Suprapubic skin (tissue), 4 donors: Measurements from ENCODE around the gene ATP2A2. TPM values are rescaled to one million over a fixed set of nuclear protein-coding genes. Genes with fewer than 3 reads are reported as not detected.

Experiments
- DNase-seq, 2 donors: peaks; one replicate each; pipeline ENCODE4 v3.0.0-alpha.2; 2019; ENCODE audit warnings: low spot score in 2 of 2
- H3K27ac ChIP-seq: fragments of 200-600 bp; sonication (generic); one replicate; pipeline ENCODE4 v1.5.1; 2019
- H3K27me3 ChIP-seq: fragments of 200-600 bp; sonication (generic); one replicate; pipeline ENCODE4 v1.5.1; 2019
- H3K36me3 ChIP-seq: fragments of 200-600 bp; sonication (generic); one replicate; pipeline ENCODE4 v1.5.1; 2019
- H3K4me1 ChIP-seq: fragments of 200-600 bp; sonication (generic); one replicate; pipeline ENCODE4 v1.5.1; 2019
- H3K4me3 ChIP-seq: fragments of 200-600 bp; sonication (generic); one replicate; pipeline ENCODE4 v1.5.1; 2019; ENCODE audit warnings: mild to moderate bottlenecking
- H3K9me3 ChIP-seq: fragments of 200-600 bp; sonication (generic); one replicate; pipeline ENCODE4 v1.5.1; 2019
- CTCF ChIP-seq, 2 donors: fragments of 200-600 bp in 1 of 2; fragments of 450-650 bp in 1 of 2; sonication (generic) in 1 of 2; IDR thresholded peaks; one replicate each; pipeline ENCODE4 v1.5.1; 2016 to 2019; ENCODE audit warnings: antibody characterized with exemption in 2 of 2, mild to moderate bottlenecking in 1 of 2, moderate library complexity in 1 of 2
- EP300 ChIP-seq: sonication (generic); formaldehyde crosslinking; IDR thresholded peaks from one replicate; pipeline ENCODE4 v1.6.1; 2017; ENCODE audit warnings: antibody characterized with exemption
- POLR2A ChIP-seq, 2 donors: fragments of 450-650 bp; IDR thresholded peaks; one replicate each; pipeline ENCODE4 v1.6.1; 2017; ENCODE audit warnings: antibody characterized with exemption in 2 of 2, mild to moderate bottlenecking in 2 of 2, moderate library complexity in 2 of 2
- POLR2AphosphoS5 ChIP-seq, 3 donors: sonication (generic); formaldehyde crosslinking; IDR thresholded peaks; one replicate each; pipeline ENCODE4 v1.6.1; 2017; ENCODE audit warnings: antibody characterized with exemption in 3 of 3
- WGBS: methylation state at CpG from one replicate; pipeline ENCODE4 v1.1.5; 2018; 5-methylcytosine and 5-hydroxymethylcytosine counted together
- total RNA-seq, 4 donors: library from RNA; depleted of rRNA; stranded (reverse); fragments of >200 nt; gene quantifications; one replicate each; pipeline ENCODE4 v1.1.0, GENCODE V29; 2016

Gene ATP2A2
- total RNA-seq, 4 donors from 2014 or later, result 95.9 to 138 (median 118) TPM

- Histone ChIP-seq H3K9me3 (no peaks in the 10 kb centered on the region), H3K36me3 (no peaks in the 10 kb centered on the region), H3K4me1 (peaks cover 35% of the 10 kb centered on the region), H3K27ac (no peak overlapping the region), H3K27me3 (no peaks in the 10 kb centered on the region), H3K4me3 (no peak overlapping the region)
- 47% methylated on average over 5 of the region's 5 CpGs for WGBS
- no peak for TF ChIP-seq POLR2A (IDR thresholded peaks at IDR 0.05)
- TF ChIP-seq CTCF (IDR thresholded peaks at IDR 0.05), result no peak
- peak; percentile 17 for TF ChIP-seq EP300
- no peak for DNase-seq
These were observed 10.7 kb upstream of the ATP2A2 start for GRCh38 chr12:110270125-110270962.

- TF ChIP-seq POLR2AphosphoS5 (IDR thresholded peaks at IDR 0.05) (no peak), CTCF (IDR thresholded peaks at IDR 0.05) (no peak), POLR2A (IDR thresholded peaks at IDR 0.05) (no peak), EP300 (no peak)
- H3K27me3 ChIP-seq, result no peaks in the 10 kb centered on the region
- no peak overlapping the region for H3K27ac ChIP-seq
- no peaks in the 10 kb centered on the region for H3K36me3 ChIP-seq
- no peaks in the 10 kb centered on the region for H3K9me3 ChIP-seq
- peaks cover 35% of the 10 kb centered on the region for H3K4me1 ChIP-seq
- DNase-seq, result no peak
- H3K4me3 ChIP-seq, result no peak overlapping the region
- 67% methylated on average over 2 of the region's 2 CpGs for WGBS
These were observed 10.0 kb upstream of the ATP2A2 start for GRCh38 chr12:110271015-110271414.

- DNase-seq, result no peak
- WGBS, result 74% methylated on average over 2 of the region's 2 CpGs
- no peaks in the 10 kb centered on the region for H3K36me3 ChIP-seq
- H3K4me3 ChIP-seq, result no peak overlapping the region
- TF ChIP-seq EP300, result no peak
- no peak for TF ChIP-seq CTCF (IDR thresholded peaks at IDR 0.05)
- H3K27me3 ChIP-seq, result no peaks in the 10 kb centered on the region
- peaks cover 17% of the 10 kb centered on the region for H3K4me1 ChIP-seq
- no peaks in the 10 kb centered on the region for H3K9me3 ChIP-seq
- no peak overlapping the region for H3K27ac ChIP-seq
These were observed 3.4 kb upstream of the ATP2A2 start for GRCh38 chr12:110277530-110278254.

- H3K36me3 ChIP-seq, result no peaks in the 10 kb centered on the region
- no peaks in the 10 kb centered on the region for H3K9me3 ChIP-seq
- TF ChIP-seq EP300, result no peak
- TF ChIP-seq POLR2A (IDR thresholded peaks at IDR 0.05), result no peak
- TF ChIP-seq POLR2AphosphoS5 (IDR thresholded peaks at IDR 0.05), result no peak
- no peak for TF ChIP-seq CTCF (IDR thresholded peaks at IDR 0.05)
- H3K4me3 ChIP-seq, result no peak overlapping the region
- no peaks in the 10 kb centered on the region for H3K27me3 ChIP-seq
- 81% methylated on average over 1 of the region's 1 CpG for WGBS
- H3K27ac ChIP-seq, result no peak overlapping the region
- peaks cover 22% of the 10 kb centered on the region for H3K4me1 ChIP-seq
- no peak for DNase-seq
These were observed 2.9 kb upstream of the ATP2A2 start for GRCh38 chr12:110278255-110278536.

- Histone ChIP-seq H3K36me3 (no peaks in the 10 kb centered on the region), H3K9me3 (no peaks in the 10 kb centered on the region), H3K27ac (peak overlapping the region; percentile 99), H3K4me1 (peaks cover 38% of the 10 kb centered on the region), H3K27me3 (no peaks in the 10 kb centered on the region), H3K4me3 (peak overlapping the region; percentile 86)
- no peak for TF ChIP-seq CTCF (IDR thresholded peaks at IDR 0.05)
- no peak for TF ChIP-seq EP300
- no peak for TF ChIP-seq POLR2AphosphoS5 (IDR thresholded peaks at IDR 0.05)
- TF ChIP-seq POLR2A (IDR thresholded peaks at IDR 0.05), result no peak
- DNase-seq, result no peak
- 54% methylated on average over 14 of the region's 14 CpGs for WGBS
These were observed 1.3 kb upstream of the ATP2A2 start for GRCh38 chr12:110279566-110280375.
